GM12878 (cell line): ENCODE measurements around the gene P2RY11. TPM values are rescaled to one million over a fixed set of nuclear protein-coding genes. Genes with fewer than 3 reads are reported as not detected.
A peak's percentile ranks its signal among the peaks of the same experiment; 100 is the strongest.

Experiments
- ATAC-seq: fragments of 200-7000 bp; cut with Tn5 transposase; 3 replicates; pipeline ENCODE4 v1.9.1; 2020; ENCODE audit warnings: mild to moderate bottlenecking, moderate library complexity
- BruUV-seq: library from RNA; stranded (reverse); fragments of 400-500 nt; replicated peaks from 2 replicates; lab custom pipeline; 2021; lab: Mats Ljungman, UMichigan
- CTCF ChIA-PET: fragments of 300-600 bp; sonication (Branson Sonifier 250); formaldehyde crosslinking; extraction: SDS; loops from one replicate; lab custom pipeline; 2021; ENCODE audit warnings: inconsistent platforms; lab: Yijun Ruan, JAX
- POLR2A ChIA-PET: fragments of 350-600 bp; formaldehyde crosslinking; extraction: SDS; loops from one replicate; lab custom pipeline; 2021; ENCODE audit warnings: inconsistent platforms; lab: Charles Lee
- RAD21 ChIA-PET: fragments of 300-600 bp; sonication (Branson Sonifier 250); formaldehyde crosslinking; loops from one replicate; lab custom pipeline; 2023; ENCODE audit warnings: antibody characterized with exemption; ENCODE audit not compliant: unreplicated experiment; lab: Charles Lee
- SMC1A ChIA-PET: fragments of 300-600 bp; sonication (Branson Sonifier 250); formaldehyde crosslinking; loops from one replicate; lab custom pipeline; 2023; ENCODE audit not compliant: unreplicated experiment, uncharacterized antibody; lab: Charles Lee
- DNase-seq: peaks from one replicate; pipeline ENCODE4 v3.0.0-alpha.2; 2011; ENCODE audit warnings: low read depth, low spot score
- FAIRE-seq: peaks from 3 replicates; lab custom pipeline; 2011; peaks lifted over from hg19 to GRCh38; lab: Jason Lieb, UNC
- H2AFZ ChIP-seq: 2 replicates; pipeline ENCODE4 v1.6.0; 2011; ENCODE audit warnings: low read depth, low read length, control low read depth; ENCODE audit not compliant: control insufficient read depth
- H3K27ac ChIP-seq: 2 replicates; pipeline ENCODE4 v1.5.1; 2011; ENCODE audit warnings: control low read depth; ENCODE audit not compliant: control insufficient read depth, insufficient read depth
- H3K27me3 ChIP-seq, 2 experiments: replicated peaks in 1 of 2; 2 replicates each; pipeline versions ENCODE4 v1.6.0 to v1.6.1; 2011; ENCODE audit warnings: low read length in 1 of 2; ENCODE audit not compliant: control insufficient read depth in 2 of 2, insufficient read depth in 2 of 2
- H3K36me3 ChIP-seq, 2 experiments: 2 replicates each; pipeline ENCODE4 v1.5.1; 2011; ENCODE audit warnings: low read length in 1 of 2; ENCODE audit not compliant: control insufficient read depth in 2 of 2, insufficient read depth in 2 of 2
- H3K4me1 ChIP-seq: 2 replicates; pipeline ENCODE4 v1.6.1; 2011; ENCODE audit warnings: mild to moderate bottlenecking, low read length, moderate library complexity, mixed read lengths; ENCODE audit not compliant: control insufficient read depth, insufficient read depth
- H3K4me2 ChIP-seq: 2 replicates; pipeline ENCODE4 v1.6.0; 2011; ENCODE audit warnings: control low read depth; ENCODE audit not compliant: control insufficient read depth, insufficient read depth
- H3K4me3 ChIP-seq: fragments of 200-600 bp; sonication (generic); 2 replicates; pipeline ENCODE4 v1.5.1; 2016
- H3K79me2 ChIP-seq: 2 replicates; pipeline ENCODE4 v1.6.0; 2011; ENCODE audit warnings: low read length; ENCODE audit not compliant: control insufficient read depth, insufficient read depth
- H3K9ac ChIP-seq: 2 replicates; pipeline ENCODE4 v1.8.0; 2011; ENCODE audit warnings: low read length, control low read depth, mixed read lengths; ENCODE audit not compliant: control insufficient read depth, insufficient read depth
- H3K9me3 ChIP-seq: replicated peaks from 3 replicates; pipeline ENCODE4 v1.5.1; 2011; ENCODE audit warnings: mild to moderate bottlenecking, low read length; ENCODE audit not compliant: control insufficient read depth, insufficient read depth
- H4K20me1 ChIP-seq: 2 replicates; pipeline ENCODE4 v1.6.0; 2011; ENCODE audit not compliant: control insufficient read depth, insufficient read depth
- BACH1 ChIP-seq: fragments of 450-650 bp; IDR thresholded peaks from 2 replicates; pipeline ENCODE4 v1.6.1; 2017; ENCODE audit warnings: mild to moderate bottlenecking, borderline replicate concordance
- BHLHE40 ChIP-seq, 2 experiments: fragments of 450-650 bp in 1 of 2; IDR thresholded peaks; 2 replicates each; pipeline ENCODE4 v1.6.1; 2011 to 2017; ENCODE audit warnings: low read depth in 2 of 2, borderline replicate concordance in 1 of 2, improper control_type of control experiment in 1 of 2, low read length in 1 of 2, mild to moderate bottlenecking in 1 of 2
- CUX1 ChIP-seq: IDR thresholded peaks from 2 replicates; pipeline ENCODE4 v1.6.1; 2012; ENCODE audit warnings: improper control_type of control experiment, low read depth, low read length; ENCODE audit not compliant: insufficient replicate concordance
- GATAD2B ChIP-seq: fragments of 450-650 bp; conservative IDR thresholded peaks from 2 replicates; pipeline ENCODE4 v1.6.1; 2017; ENCODE audit warnings: low read depth, mild to moderate bottlenecking, moderate library complexity
- IKZF1 ChIP-seq: fragments of 450-650 bp; conservative IDR thresholded peaks from 2 replicates; pipeline ENCODE4 v1.6.1; 2017; ENCODE audit warnings: antibody characterized with exemption, mild to moderate bottlenecking
- NKRF ChIP-seq: fragments of 450-650 bp; conservative IDR thresholded peaks from 2 replicates; pipeline ENCODE4 v1.6.1; 2017; ENCODE audit warnings: mild to moderate bottlenecking, moderate library complexity
- POLR2AphosphoS5 ChIP-seq: IDR thresholded peaks from 2 replicates; pipeline ENCODE4 v1.6.1; 2011; ENCODE audit warnings: mild to moderate bottlenecking, low read length, inconsistent platforms
- POU2F2 ChIP-seq: IDR thresholded peaks from 3 replicates; pipeline ENCODE4 v1.6.1; 2011; ENCODE audit warnings: low read depth, mild to moderate bottlenecking, low read length, borderline replicate concordance
- RUNX3 ChIP-seq: IDR thresholded peaks from 2 replicates; pipeline ENCODE4 v1.6.1; 2012; ENCODE audit warnings: low read length, inconsistent platforms
- SMARCA5 ChIP-seq: fragments of 450-650 bp; IDR thresholded peaks from 2 replicates; pipeline ENCODE4 v1.6.1; 2017; ENCODE audit warnings: mild to moderate bottlenecking
- SPI1 ChIP-seq: IDR thresholded peaks from 2 replicates; pipeline ENCODE4 v1.6.1; 2011; ENCODE audit warnings: low read depth, mild to moderate bottlenecking, low read length, moderate library complexity, borderline replicate concordance; ENCODE audit not compliant: insufficient read depth
- ZNF622 ChIP-seq: fragments of 450-650 bp; IDR thresholded peaks from 2 replicates; pipeline ENCODE4 v1.6.1; 2017; ENCODE audit warnings: mild to moderate bottlenecking, inconsistent platforms
- WGBS: methylation state at CpG from one replicate; pipeline ENCODE4 v1.1.6; 2016; ENCODE audit warnings: low lambda C conversion rate; ENCODE audit not compliant: insufficient replicate concordance, insufficient coverage; ENCODE audit errors: missing lambda C conversion rate; 5-methylcytosine and 5-hydroxymethylcytosine counted together
- in situ Hi-C: fragments of 300-500 bp; cut with MboI; formaldehyde crosslinking; loops from 9 replicates; pipeline ENCODE4 v1.14.3; 2018; ENCODE audit warnings: mixed read lengths
- intact Hi-C: fragments of 100-400 bp; cut with micrococcal nuclease; formaldehyde crosslinking; loops from one replicate; pipeline ENCODE4 v1.14.2; 2022; ENCODE audit not compliant: unreplicated experiment
- polyA plus RNA-seq, 11 experiments: library from polyadenylated mRNA; depleted of rRNA in 4 of 11; unstranded in 6 of 11; stranded (reverse) in 5 of 11; fragments of >200 nt; fragmentation: Nextera tagmentation in 4 of 11; fragmentation: Illumina TruSeq in 1 of 11; extraction: Ambion mirVana in 4 of 11; extraction: Trizol in 1 of 11; gene quantifications; 1 replicate in 1 of 11; 2 replicates in 10 of 11; pipeline versions ENCODE4 v1.2.1 to v1.2.3, GENCODE V29; 2011 to 2016; ENCODE audit warnings: inconsistent platforms in 2 of 11, missing spikeins in 2 of 11, low read depth in 1 of 11
- total RNA-seq, 4 experiments: library from RNA; depleted of rRNA in 3 of 4; stranded (reverse); fragments of >200 nt in 3 of 4; fragmentation: Illumina TruSeq in 1 of 4; extraction: Trizol in 1 of 4; gene quantifications; 2 replicates each; pipeline versions ENCODE4 v1.2.1 to v1.2.3, GENCODE V29; 2013 to 2021
- TF ChIP-seq, protein P1 (sequence below): IDR thresholded peaks from 2 replicates; pipeline ENCODE4 v1.6.1; 2012; ENCODE audit warnings: low read length, inconsistent platforms

P2RY11 gene
- total and polyA plus RNA-seq, 10 of the 15 experiments (the other 5 are each of a cell fraction or from before 2014, with no cell fraction given) = 0.14 to 46.5 (median 7.6) TPM

DNA sequence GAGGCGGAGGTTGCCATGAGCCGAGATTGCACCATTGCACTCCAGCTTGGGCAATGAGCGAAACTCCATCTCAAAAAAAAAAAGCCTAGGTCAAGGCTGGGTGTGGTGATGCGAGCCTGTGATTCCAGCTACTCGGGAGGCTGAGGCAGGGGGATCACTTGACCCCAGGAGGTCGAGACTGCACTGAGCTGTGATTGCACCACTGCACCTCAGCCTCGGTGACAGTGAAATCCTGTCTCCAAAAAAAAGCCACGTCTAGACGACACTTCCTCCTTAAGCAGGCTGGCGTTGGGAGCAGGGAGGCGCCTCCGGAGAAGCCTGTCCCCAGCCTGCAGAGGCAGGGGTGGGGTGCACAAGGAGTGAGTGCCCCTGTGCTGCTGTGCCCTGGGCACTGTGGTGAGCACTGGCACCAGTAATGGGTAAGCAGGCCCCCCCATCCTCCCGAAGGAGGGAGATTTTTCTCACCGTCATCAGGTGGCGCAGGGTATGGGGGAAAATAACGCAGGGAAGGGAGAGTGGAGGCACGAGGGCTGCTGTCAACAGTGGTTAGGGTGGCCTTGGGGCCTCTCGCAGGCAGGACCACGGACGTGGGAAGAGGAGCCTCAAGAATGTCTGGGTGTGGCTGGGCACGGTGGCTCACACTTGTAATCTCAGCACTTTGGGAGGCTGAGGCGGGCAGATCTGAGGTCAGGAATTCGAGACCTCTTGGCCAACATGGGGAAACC, 706 bp downstream of the P2RY11 start:
- CTCF ChIA-PET = interaction anchor here (0.6 to 9.8 kb wide), 10 partner anchors 8 to 180 kb away, joined by 3 to 171 read pairs (median 6); partner anchors contain the start of gene ANGPTL6
- peak overlapping the region; percentile 51 for H3K4me3 ChIP-seq
- no peak overlapping the region for H2AFZ ChIP-seq
- RAD21 ChIA-PET = interaction anchor here (0.9 to 8.6 kb wide), 7 partner anchors 12 to 180 kb away, joined by 3 to 166 read pairs (median 4); partner anchors contain the start of gene ANGPTL6
- peaks cover 49% of the 10 kb centered on the region for H3K79me2 ChIP-seq
- H3K4me2 ChIP-seq = peak overlapping the region; percentile 28
- WGBS = 34% methylated on average over 23 of the region's 23 CpGs
- POLR2A ChIA-PET = interaction anchor here (0.5 to 5.4 kb wide), 7 partner anchors 8 to 66 kb away, joined by 3 to 58 read pairs (median 7); partner anchors contain the start of gene ANGPTL6
- H3K9me3 ChIP-seq = no peaks in the 10 kb centered on the region
- H3K27ac ChIP-seq = peak overlapping the region; percentile 62
- SMC1A ChIA-PET = interaction anchor here (1.7 to 11.4 kb wide), 4 partner anchors 12 to 180 kb away, joined by 5 to 150 read pairs (median 8); partner anchors contain the start of gene ANGPTL6
- peak overlapping the region; percentile 35; the same call in 1 of the 2 replicates for H3K9ac ChIP-seq
- intact Hi-C loops = loop anchor here (1.0 to 5.0 kb wide), 2 partner anchors 13 to 85 kb away; no protein-coding TSS in a partner anchor
- FAIRE-seq = peak; percentile 77
- peak; percentile 21 for ATAC-seq
- in situ Hi-C loops = no loop called here
- DNase-seq = no peak
- H4K20me1 ChIP-seq = no peaks in the 10 kb centered on the region
- peaks cover 17 to 62% of the 10 kb centered on the region in 2 experiments; a peak in 3 of 4 replicates for H3K36me3 ChIP-seq
- TSS peak; percentile 47 for BruUV-seq
- peaks cover 44% of the 10 kb centered on the region for H3K4me1 ChIP-seq
- H3K27me3 ChIP-seq = no peaks in the 10 kb centered on the region
- peak; percentile 29; the same call in 1 of the 2 replicates for TF ChIP-seq RUNX3
- TF ChIP-seq BHLHE40 (IDR thresholded peaks at IDR 0.05; ENCODE audit: borderline replicate concordance in 1 of 2, low read depth in 2 of 2, low read length in 1 of 2) = peak; percentile 45 to 54; a peak in 2 of 4 replicates
- TF ChIP-seq GATAD2B = peak; percentile 47; the same call in 1 of the 2 replicates
- peak; percentile 55; the same call in 1 of the 2 replicates for TF ChIP-seq BACH1
- peak; percentile 56; the same call in 1 of the 3 replicates for TF ChIP-seq POU2F2
- TF ChIP-seq CUX1 = no peak
- TF ChIP-seq, protein P1, sequence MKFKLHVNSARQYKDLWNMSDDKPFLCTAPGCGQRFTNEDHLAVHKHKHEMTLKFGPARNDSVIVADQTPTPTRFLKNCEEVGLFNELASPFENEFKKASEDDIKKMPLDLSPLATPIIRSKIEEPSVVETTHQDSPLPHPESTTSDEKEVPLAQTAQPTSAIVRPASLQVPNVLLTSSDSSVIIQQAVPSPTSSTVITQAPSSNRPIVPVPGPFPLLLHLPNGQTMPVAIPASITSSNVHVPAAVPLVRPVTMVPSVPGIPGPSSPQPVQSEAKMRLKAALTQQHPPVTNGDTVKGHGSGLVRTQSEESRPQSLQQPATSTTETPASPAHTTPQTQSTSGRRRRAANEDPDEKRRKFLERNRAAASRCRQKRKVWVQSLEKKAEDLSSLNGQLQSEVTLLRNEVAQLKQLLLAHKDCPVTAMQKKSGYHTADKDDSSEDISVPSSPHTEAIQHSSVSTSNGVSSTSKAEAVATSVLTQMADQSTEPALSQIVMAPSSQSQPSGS = no peak
- TF ChIP-seq POLR2AphosphoS5 = peak; percentile 48; the same call in 1 of the 2 replicates
- TF ChIP-seq NKRF = peak; percentile 24; the same call in 1 of the 2 replicates
- peak; percentile 43 for TF ChIP-seq IKZF1
- TF ChIP-seq ZNF622 = no peak
- TF ChIP-seq SMARCA5 = no peak
- 0 out of 2 replicates have a peak, but pooled peaks have one; percentile 9 for TF ChIP-seq SPI1
